CD4-positive, CD25-positive, alpha-beta regulatory T cell (primary cell): Measurements from ENCODE around the gene XYLT1. TPM values are rescaled to one million over a fixed set of nuclear protein-coding genes. Genes with fewer than 3 reads are reported as not detected.

ENCODE experiments used
- ATAC-seq, 2 donors: fragments of 150-1000 bp; cut with Tn5 transposase; one replicate each; pipeline ENCODE4 v1.10.0; 2021; ENCODE audit warnings: low read depth in 2 of 2, moderate number of reproducible peaks in 2 of 2, moderate library complexity in 1 of 2
- DNase-seq, 3 donors: peaks; one replicate each; pipeline versions ENCODE4 v3.0.0 to v3.0.0-alpha.2; 2012 to 2022; ENCODE audit warnings: mixed read lengths in 1 of 3
- H3K27ac ChIP-seq: one replicate; pipeline ENCODE4 v1.7.0; 2013; ENCODE audit warnings: mild to moderate bottlenecking, low read length; ENCODE audit not compliant: insufficient read depth, poor library complexity, severe bottlenecking
- H3K27me3 ChIP-seq: one replicate; pipeline ENCODE4 v1.7.0; 2013; ENCODE audit warnings: low read length; ENCODE audit not compliant: control insufficient read depth, insufficient read depth
- H3K36me3 ChIP-seq: one replicate; pipeline ENCODE4 v1.7.0; 2013; ENCODE audit warnings: mild to moderate bottlenecking, low read length, moderate library complexity; ENCODE audit not compliant: control insufficient read depth, insufficient read depth
- H3K4me1 ChIP-seq: 2 replicates; pipeline ENCODE4 v1.7.0; 2013; ENCODE audit warnings: mild to moderate bottlenecking, low read length; ENCODE audit not compliant: insufficient read depth, control insufficient read depth, poor library complexity, severe bottlenecking
- H3K4me3 ChIP-seq: one replicate; pipeline ENCODE4 v1.7.0; 2013; ENCODE audit warnings: low read depth, mild to moderate bottlenecking, low read length, moderate library complexity
- H3K9me3 ChIP-seq, 2 experiments: 1 replicate in 1 of 2; 2 replicates in 1 of 2; pipeline ENCODE4 v1.7.0; 2013; ENCODE audit warnings: low read length in 2 of 2, mild to moderate bottlenecking in 1 of 2, moderate library complexity in 1 of 2; ENCODE audit not compliant: control insufficient read depth in 2 of 2
- H3K27ac Mint-ChIP-seq, 3 donors: one replicate each; pipeline ENCODE4 v1.8.0; 2020 to 2022; ENCODE audit warnings: mild to moderate bottlenecking in 3 of 3, mixed read lengths in 3 of 3, moderate library complexity in 2 of 3
- H3K27me3 Mint-ChIP-seq: one replicate; pipeline ENCODE4 v1.8.0; 2022; ENCODE audit warnings: mild to moderate bottlenecking, mixed read lengths
- H3K36me3 Mint-ChIP-seq: one replicate; pipeline ENCODE4 v1.8.0; 2020; ENCODE audit warnings: mixed read lengths
- H3K4me1 Mint-ChIP-seq, 4 donors: one replicate each; pipeline ENCODE4 v1.8.0; 2020 to 2022; ENCODE audit warnings: mixed read lengths in 4 of 4, mild to moderate bottlenecking in 1 of 4
- H3K4me3 Mint-ChIP-seq, 4 donors: one replicate each; pipeline ENCODE4 v1.8.0; 2020 to 2022; ENCODE audit warnings: mild to moderate bottlenecking in 4 of 4, mixed read lengths in 4 of 4, moderate library complexity in 3 of 4
- H3K9me3 Mint-ChIP-seq, 7 donors: one replicate each; pipeline ENCODE4 v1.8.0; 2020 to 2022; ENCODE audit warnings: mixed read lengths in 7 of 7, mild to moderate bottlenecking in 3 of 7, moderate library complexity in 2 of 7
- polyA plus RNA-seq, 4 donors: library from polyadenylated mRNA; unstranded; fragments of 300-500 nt; fragmentation: Illumina TruSeq; gene quantifications; one replicate each; pipeline ENCODE4 v1.2.3, GENCODE V29; 2021
- total RNA-seq: library from RNA; stranded (reverse); gene quantifications from one replicate; pipeline ENCODE4 v1.2.3, GENCODE V29; 2022

The XYLT1 gene
- total and polyA plus RNA-seq, 5 donors from 2014 or later = 0.68 to 26.3 (median 3.1) TPM

DNA sequence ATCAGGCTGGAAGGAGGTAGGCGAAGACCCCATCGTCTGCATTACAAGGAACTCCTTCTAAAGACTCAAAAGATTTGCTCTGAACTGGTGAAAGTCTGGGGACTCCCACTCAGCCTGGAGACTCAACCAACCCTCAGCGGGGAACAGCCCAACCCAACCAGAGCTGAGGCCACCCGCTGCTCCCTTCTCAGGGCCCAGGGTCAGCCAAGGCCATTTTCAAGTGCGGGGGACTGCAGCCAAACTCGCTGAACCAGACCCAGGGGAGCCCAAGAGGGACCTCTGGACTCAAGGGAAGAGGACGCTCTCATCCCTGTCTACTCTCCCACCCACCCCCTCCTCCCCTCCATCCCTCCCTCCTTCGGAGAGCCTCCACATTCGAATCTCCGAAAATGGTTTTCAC is 24.1 kb downstream of the XYLT1 start:
- H3K4me1 Mint-ChIP-seq = peaks cover 10 to 54% (median 38%) of the 10 kb centered on the region in 4 donors
- Histone ChIP-seq H3K27me3 (no peaks in the 10 kb centered on the region), H3K27ac (no peak overlapping the region), H3K4me3 (no peak overlapping the region), H3K9me3 (no peaks in the 10 kb centered on the region), H3K36me3 (no peaks in the 10 kb centered on the region), H3K4me1 (peaks cover 38% of the 10 kb centered on the region)
- H3K4me3 Mint-ChIP-seq = no peak overlapping the region
- ATAC-seq = no peak
- no peaks in the 10 kb centered on the region for H3K9me3 Mint-ChIP-seq
- H3K27ac Mint-ChIP-seq = peak overlapping the region in 1 of 3 donors; percentile 5
- no peaks in the 10 kb centered on the region for H3K27me3 Mint-ChIP-seq
- DNase-seq = no peak
- H3K36me3 Mint-ChIP-seq = peaks cover 13% of the 10 kb centered on the region

- no peaks in the 10 kb centered on the region for H3K27me3 Mint-ChIP-seq
- Histone ChIP-seq H3K27ac (no peak overlapping the region), H3K36me3 (no peaks in the 10 kb centered on the region), H3K9me3 (no peaks in the 10 kb centered on the region), H3K4me3 (no peak overlapping the region), H3K27me3 (no peaks in the 10 kb centered on the region), H3K4me1 (peaks cover 25% of the 10 kb centered on the region)
- peaks cover 5 to 48% (median 31%) of the 10 kb centered on the region in 4 donors for H3K4me1 Mint-ChIP-seq
- H3K9me3 Mint-ChIP-seq = no peaks in the 10 kb centered on the region
- no peak overlapping the region for H3K27ac Mint-ChIP-seq
- DNase-seq = no peak
- ATAC-seq = no peak
- H3K4me3 Mint-ChIP-seq = no peak overlapping the region
- H3K36me3 Mint-ChIP-seq = peaks cover 12% of the 10 kb centered on the region
These were observed 25.3 kb downstream of the XYLT1 start for GRCh38 chr16:17445421-17445820.

DNA sequence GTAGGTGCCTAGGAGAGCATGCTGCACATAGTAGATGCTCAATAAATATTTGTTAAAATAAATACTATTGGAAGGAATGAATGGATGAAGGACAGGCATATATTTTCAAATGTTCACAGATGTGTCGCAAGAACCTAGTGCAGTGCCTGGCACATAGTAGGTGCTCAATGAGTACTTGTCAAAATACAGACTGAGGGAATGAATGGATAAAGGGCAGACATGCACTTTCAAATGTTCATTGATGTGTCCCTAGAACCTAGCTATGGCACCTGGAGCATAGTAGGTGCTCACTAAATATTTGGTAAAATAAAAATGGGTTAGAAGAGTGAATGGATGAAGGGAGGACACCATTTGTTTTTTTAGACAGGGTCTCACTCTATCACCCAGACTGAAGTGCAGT is 26.1 kb downstream of the XYLT1 start:
- Mint-ChIP-seq H3K4me1 (peaks cover 4 to 48% (median 32%) of the 10 kb centered on the region in 4 donors), H3K27ac (peak overlapping the region in 1 of 3 donors; percentile 10), H3K36me3 (peaks cover 14% of the 10 kb centered on the region), H3K4me3 (no peak overlapping the region), H3K27me3 (no peaks in the 10 kb centered on the region), H3K9me3 (no peaks in the 10 kb centered on the region)
- Histone ChIP-seq H3K27me3 (no peaks in the 10 kb centered on the region), H3K9me3 (no peaks in the 10 kb centered on the region), H3K36me3 (no peaks in the 10 kb centered on the region), H3K4me1 (peaks cover 24% of the 10 kb centered on the region), H3K27ac (no peak overlapping the region), H3K4me3 (no peak overlapping the region)
- ATAC-seq = no peak
- no peak for DNase-seq

GRCh38 chr16:17440131-17440530 is 30.6 kb downstream of the XYLT1 start:
- no peak overlapping the region for H3K27ac ChIP-seq
- ATAC-seq = no peak
- H3K27ac Mint-ChIP-seq = no peak overlapping the region
- peaks cover 14% of the 10 kb centered on the region for H3K4me1 ChIP-seq
- H3K9me3 ChIP-seq = no peaks in the 10 kb centered on the region
- H3K36me3 ChIP-seq = no peaks in the 10 kb centered on the region
- DNase-seq = peak in 1 of 3 donors; percentile 19
- H3K27me3 Mint-ChIP-seq = no peaks in the 10 kb centered on the region
- H3K4me3 Mint-ChIP-seq = peak overlapping the region in 1 of 4 donors; percentile 70
- no peaks in the 10 kb centered on the region for H3K27me3 ChIP-seq
- no peak overlapping the region for H3K4me3 ChIP-seq
- H3K4me1 Mint-ChIP-seq = peaks cover 18 to 57% (median 34%) of the 10 kb centered on the region in 4 donors
- H3K9me3 Mint-ChIP-seq = no peaks in the 10 kb centered on the region
- peaks cover 13% of the 10 kb centered on the region for H3K36me3 Mint-ChIP-seq

DNA sequence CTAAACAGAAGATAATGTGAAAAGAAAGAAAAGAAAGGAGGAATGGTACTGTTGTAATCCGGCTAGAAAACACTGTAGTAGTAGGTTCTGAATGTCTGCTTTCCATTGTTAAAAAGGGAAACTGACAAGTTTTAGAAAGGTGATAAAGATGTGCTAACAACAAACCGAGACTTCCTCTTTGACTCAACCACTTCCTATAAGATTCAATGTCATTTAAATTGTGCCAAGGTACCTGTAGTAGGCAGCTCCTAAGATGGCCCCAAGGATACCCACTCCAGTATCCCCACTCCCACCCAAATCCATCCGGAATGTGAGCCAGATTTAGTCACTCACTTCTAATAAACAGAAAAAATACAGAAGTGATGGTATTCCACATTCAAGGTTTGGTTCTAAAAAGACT is 31.2 kb downstream of the XYLT1 start:
- H3K9me3 Mint-ChIP-seq = no peaks in the 10 kb centered on the region
- Histone ChIP-seq H3K27ac (peak overlapping the region; percentile 16), H3K4me1 (peaks cover 14% of the 10 kb centered on the region), H3K27me3 (no peaks in the 10 kb centered on the region), H3K9me3 (no peaks in the 10 kb centered on the region), H3K36me3 (no peaks in the 10 kb centered on the region), H3K4me3 (peak overlapping the region; percentile 67)
- ATAC-seq = peak; percentile 50 to 70
- H3K4me1 Mint-ChIP-seq = peaks cover 18 to 60% (median 34%) of the 10 kb centered on the region in 4 donors
- DNase-seq = peak in 2 of 3 donors; percentile 28 to 61
- peak overlapping the region; percentile 3 to 84 (median 68) for H3K27ac Mint-ChIP-seq
- peaks cover 15% of the 10 kb centered on the region for H3K36me3 Mint-ChIP-seq
- H3K27me3 Mint-ChIP-seq = no peaks in the 10 kb centered on the region
- H3K4me3 Mint-ChIP-seq = peak overlapping the region; percentile 14 to 70 (median 38)

- no peaks in the 10 kb centered on the region for H3K9me3 ChIP-seq
- no peak overlapping the region for H3K27ac ChIP-seq
- H3K4me1 ChIP-seq = peaks cover 14% of the 10 kb centered on the region
- no peaks in the 10 kb centered on the region for H3K27me3 Mint-ChIP-seq
- peak overlapping the region in 1 of 4 donors; percentile 15 for H3K4me3 Mint-ChIP-seq
- no peaks in the 10 kb centered on the region for H3K27me3 ChIP-seq
- H3K36me3 ChIP-seq = no peaks in the 10 kb centered on the region
- H3K27ac Mint-ChIP-seq = peak overlapping the region in 2 of 3 donors; percentile 23 to 62
- DNase-seq (no peak), ATAC-seq (no peak)
- no peak overlapping the region for H3K4me3 ChIP-seq
- no peaks in the 10 kb centered on the region for H3K9me3 Mint-ChIP-seq
- H3K4me1 Mint-ChIP-seq = peaks cover 25 to 60% (median 32%) of the 10 kb centered on the region in 4 donors
- peaks cover 15% of the 10 kb centered on the region for H3K36me3 Mint-ChIP-seq
These were observed 32.8 kb downstream of the XYLT1 start for GRCh38 chr16:17437981-17438380.

DNA sequence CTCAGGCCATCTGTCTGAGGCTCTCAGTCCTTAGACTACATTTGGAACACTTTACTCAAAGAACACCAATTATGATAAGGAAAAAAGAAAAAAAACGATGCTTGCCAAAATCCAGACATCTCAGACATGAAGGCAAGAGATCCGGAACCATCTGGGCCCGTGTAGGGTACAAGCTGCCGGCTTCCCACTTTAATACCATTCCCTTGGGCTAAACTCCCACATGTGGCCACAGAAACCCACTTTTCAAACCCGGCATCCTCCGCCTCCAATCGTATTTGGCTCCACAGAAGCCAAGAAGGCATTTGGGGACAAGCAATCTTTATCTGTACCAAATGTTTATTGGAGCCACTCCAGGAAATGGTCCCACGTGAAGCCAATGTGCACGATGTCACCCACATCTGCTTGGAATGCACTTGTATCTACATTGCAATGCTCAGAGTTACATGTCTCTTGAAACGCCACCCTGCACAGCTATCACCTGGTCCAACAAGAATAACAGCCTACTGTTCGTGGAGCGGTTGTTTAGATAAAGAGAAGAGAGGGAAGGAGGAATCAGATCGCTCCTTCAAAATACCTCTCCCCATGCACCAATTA is 33.5 kb downstream of the XYLT1 start:
- H3K27me3 ChIP-seq = no peaks in the 10 kb centered on the region
- Mint-ChIP-seq H3K27me3 (no peaks in the 10 kb centered on the region), H3K27ac (peak overlapping the region in 1 of 3 donors; percentile 23), H3K4me1 (peaks cover 31 to 61% (median 32%) of the 10 kb centered on the region in 4 donors), H3K9me3 (no peaks in the 10 kb centered on the region), H3K4me3 (no peak overlapping the region), H3K36me3 (peaks cover 20% of the 10 kb centered on the region)
- no peak overlapping the region for H3K27ac ChIP-seq
- H3K4me3 ChIP-seq = no peak overlapping the region
- DNase-seq (no peak), ATAC-seq (no peak)
- H3K4me1 ChIP-seq = peaks cover 14% of the 10 kb centered on the region
- no peaks in the 10 kb centered on the region for H3K36me3 ChIP-seq
- H3K9me3 ChIP-seq = no peaks in the 10 kb centered on the region

DNA sequence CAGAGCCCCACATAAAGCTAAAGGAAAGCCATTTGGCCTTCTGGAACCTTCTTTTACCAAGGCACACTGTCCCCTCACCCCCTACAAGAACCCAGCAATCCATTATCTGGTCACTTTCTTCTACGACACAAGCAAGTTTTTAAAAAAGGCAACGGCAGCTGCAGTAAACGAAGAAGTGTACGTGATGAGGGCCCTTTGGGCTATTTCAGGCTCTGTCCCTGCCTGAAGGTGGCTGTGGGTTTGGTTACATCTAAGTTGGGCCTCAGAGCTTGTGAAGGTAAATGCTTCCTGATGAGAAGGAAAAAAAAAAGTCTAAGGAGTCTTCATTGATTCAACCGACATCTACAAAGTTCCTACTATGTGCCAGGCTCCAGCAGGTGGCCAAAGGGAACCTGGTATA is 35.4 kb downstream of the XYLT1 start:
- Histone ChIP-seq H3K36me3 (no peaks in the 10 kb centered on the region), H3K9me3 (no peaks in the 10 kb centered on the region), H3K27ac (no peak overlapping the region), H3K27me3 (no peaks in the 10 kb centered on the region), H3K4me1 (peaks cover 14% of the 10 kb centered on the region), H3K4me3 (no peak overlapping the region)
- Mint-ChIP-seq H3K9me3 (no peaks in the 10 kb centered on the region), H3K4me1 (peaks cover 30 to 58% (median 31%) of the 10 kb centered on the region in 4 donors), H3K4me3 (peak overlapping the region in 1 of 4 donors; percentile 4), H3K36me3 (peaks cover 20% of the 10 kb centered on the region), H3K27me3 (no peaks in the 10 kb centered on the region), H3K27ac (no peak overlapping the region)
- ATAC-seq (no peak), DNase-seq (no peak)
